Brain microvascular endothelial cell (primary cell): Measurements from ENCODE around the gene THBD.
A peak's percentile ranks its signal among the peaks of the same experiment; 100 is the strongest.

Source experiments
- DNase-seq: peaks from one replicate; pipeline ENCODE4 v3.0.0-alpha.2; 2020
- H3K27ac ChIP-seq: fragments of 250-450 bp; sonication (Bioruptor Pico); 2 replicates; pipeline ENCODE4 v1.5.1; 2020; ENCODE audit warnings: mild to moderate bottlenecking, moderate library complexity
- H3K27me3 ChIP-seq: fragments of 250-450 bp; sonication (Bioruptor Pico); replicated peaks from 2 replicates; pipeline ENCODE4 v1.5.1; 2020; ENCODE audit warnings: mild to moderate bottlenecking
- H3K36me3 ChIP-seq: fragments of 250-450 bp; sonication (Bioruptor Pico); replicated peaks from 2 replicates; pipeline ENCODE4 v1.5.1; 2020; ENCODE audit warnings: mild to moderate bottlenecking
- H3K4me3 ChIP-seq: 2 replicates; pipeline ENCODE4 v1.5.1; 2011; ENCODE audit warnings: low read depth, mild to moderate bottlenecking, control low read depth, low read length, moderate library complexity
- in situ Hi-C: cut with HindIII; loops from 2 replicates; pipeline ENCODE4 v1.10.0; 2017; ENCODE audit warnings: low sequenced_read_pairs, low pct_ligation_motif_present
- TF ChIP-seq, protein P1 (sequence below): IDR thresholded peaks from 2 replicates; pipeline ENCODE4 v1.5.1; 2011; ENCODE audit warnings: low read depth, mild to moderate bottlenecking, moderate library complexity, low read length, control low read depth, inconsistent platforms; ENCODE audit errors: missing control alignments

The THBD gene

GRCh38 chr20:23090878-23091277 lies 41.4 kb upstream of the THBD start:
- no peak for DNase-seq
- TF ChIP-seq, protein P1, sequence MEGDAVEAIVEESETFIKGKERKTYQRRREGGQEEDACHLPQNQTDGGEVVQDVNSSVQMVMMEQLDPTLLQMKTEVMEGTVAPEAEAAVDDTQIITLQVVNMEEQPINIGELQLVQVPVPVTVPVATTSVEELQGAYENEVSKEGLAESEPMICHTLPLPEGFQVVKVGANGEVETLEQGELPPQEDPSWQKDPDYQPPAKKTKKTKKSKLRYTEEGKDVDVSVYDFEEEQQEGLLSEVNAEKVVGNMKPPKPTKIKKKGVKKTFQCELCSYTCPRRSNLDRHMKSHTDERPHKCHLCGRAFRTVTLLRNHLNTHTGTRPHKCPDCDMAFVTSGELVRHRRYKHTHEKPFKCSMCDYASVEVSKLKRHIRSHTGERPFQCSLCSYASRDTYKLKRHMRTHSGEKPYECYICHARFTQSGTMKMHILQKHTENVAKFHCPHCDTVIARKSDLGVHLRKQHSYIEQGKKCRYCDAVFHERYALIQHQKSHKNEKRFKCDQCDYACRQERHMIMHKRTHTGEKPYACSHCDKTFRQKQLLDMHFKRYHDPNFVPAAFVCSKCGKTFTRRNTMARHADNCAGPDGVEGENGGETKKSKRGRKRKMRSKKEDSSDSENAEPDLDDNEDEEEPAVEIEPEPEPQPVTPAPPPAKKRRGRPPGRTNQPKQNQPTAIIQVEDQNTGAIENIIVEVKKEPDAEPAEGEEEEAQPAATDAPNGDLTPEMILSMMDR, result no peak
- H3K27ac ChIP-seq, result no peak overlapping the region
- in situ Hi-C loops, result no loop called here
- no peaks in the 10 kb centered on the region for H3K27me3 ChIP-seq
- H3K36me3 ChIP-seq, result no peaks in the 10 kb centered on the region
- H3K4me3 ChIP-seq, result no peak overlapping the region

DNA sequence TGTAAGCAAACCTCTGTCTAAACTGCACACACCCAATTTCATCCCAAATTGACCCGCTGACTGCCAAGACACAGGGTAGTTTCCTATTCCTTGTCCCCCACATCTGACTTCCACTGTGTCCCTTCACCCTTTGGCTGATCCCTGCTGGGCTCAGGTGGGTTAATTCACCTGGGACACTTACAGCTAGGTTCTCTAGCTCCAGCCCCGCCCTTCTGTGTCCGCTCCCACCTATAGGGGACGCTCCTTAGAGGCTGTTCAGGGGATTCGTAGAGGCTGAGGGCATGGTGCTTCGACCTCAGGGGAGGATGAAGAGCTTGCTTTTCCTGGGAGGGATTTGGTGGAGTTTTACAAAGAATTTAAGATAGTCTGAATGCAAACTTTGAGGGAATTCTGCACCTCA lies 40.7 kb upstream of the THBD start:
- in situ Hi-C loops, result no loop called here
- no peaks in the 10 kb centered on the region for H3K36me3 ChIP-seq
- TF ChIP-seq, protein P1, result no peak
- DNase-seq, result no peak
- H3K27me3 ChIP-seq, result no peaks in the 10 kb centered on the region
- H3K27ac ChIP-seq, result no peak overlapping the region
- H3K4me3 ChIP-seq, result no peak overlapping the region

DNA sequence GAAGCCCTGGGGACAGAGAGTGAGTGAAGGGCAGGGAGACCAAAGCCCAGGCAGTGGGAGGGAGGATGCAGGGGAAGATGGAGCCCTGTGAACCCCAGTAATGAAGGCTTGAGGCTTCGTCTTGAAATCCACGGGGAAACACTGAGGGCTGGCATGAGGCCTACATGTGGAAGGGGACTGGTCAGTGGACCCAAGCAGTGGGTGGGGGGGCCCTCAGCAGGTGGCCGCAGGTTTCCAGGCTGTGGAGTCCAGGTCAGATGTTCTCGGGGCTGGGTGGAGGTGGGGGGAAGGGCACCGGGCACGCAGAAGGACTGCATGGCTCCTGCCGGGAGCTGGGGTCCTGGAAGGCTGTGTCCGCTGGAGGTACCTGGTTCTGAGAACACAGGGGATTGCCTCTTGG lies 39.4 kb upstream of the THBD start:
- TF ChIP-seq, protein P1, result no peak

GRCh38 chr20:23087587-23088251 lies 38.2 kb upstream of the THBD start:
- TF ChIP-seq, protein P1, result no peak
- in situ Hi-C loops, result no loop called here
- no peak for DNase-seq
- Histone ChIP-seq H3K27me3 (no peaks in the 10 kb centered on the region), H3K36me3 (no peaks in the 10 kb centered on the region), H3K4me3 (no peak overlapping the region), H3K27ac (no peak overlapping the region)

More for the DNA sequence above, 39.4 kb upstream of the THBD start:
- DNase-seq, result no peak
- Histone ChIP-seq H3K27ac (no peak overlapping the region), H3K36me3 (no peaks in the 10 kb centered on the region), H3K4me3 (no peak overlapping the region), H3K27me3 (no peaks in the 10 kb centered on the region)
- in situ Hi-C loops, result no loop called here

GRCh38 chr20:23086931-23087411 lies 37.5 kb upstream of the THBD start:
- no peak overlapping the region for H3K4me3 ChIP-seq
- in situ Hi-C loops, result no loop called here
- no peaks in the 10 kb centered on the region for H3K36me3 ChIP-seq

More at GRCh38 chr20:23086931-23087411, 37.5 kb upstream of the THBD start:
- no peaks in the 10 kb centered on the region for H3K27me3 ChIP-seq
- peak overlapping the region; percentile 46 for H3K27ac ChIP-seq
- TF ChIP-seq, protein P1, result no peak
- DNase-seq, result no peak
